WTC11 (cell line): ENCODE results near the gene RAB3A. TPM values are rescaled to one million over a fixed set of nuclear protein-coding genes. Genes with fewer than 3 reads are reported as not detected.

Experiments
- ATAC-seq: fragments of 200-7000 bp; cut with Tn5 transposase; 2 replicates; pipeline ENCODE4 v1.10.0; 2021; ENCODE audit warnings: mild to moderate bottlenecking, moderate library complexity
- CTCF ChIA-PET: fragments of 300-600 bp; sonication (Branson Sonifier 250); formaldehyde crosslinking; loops from one replicate; lab custom pipeline; 2021; ENCODE audit warnings: antibody characterized with exemption; lab: Charles Lee
- POLR2A ChIA-PET: fragments of 350-600 bp; sonication (Branson Sonifier 250); formaldehyde crosslinking; loops from one replicate; lab custom pipeline; 2021; ENCODE audit warnings: antibody characterized with exemption; lab: Charles Lee
- DNase-seq: peaks from one replicate; pipeline ENCODE4 v3.0.0; 2021; ENCODE audit warnings: low spot score
- H3K27ac Mint-ChIP-seq: 2 replicates; pipeline ENCODE4 v1.8.0; 2021; ENCODE audit warnings: mixed read lengths
- H3K27me3 Mint-ChIP-seq: 2 replicates; pipeline ENCODE4 v1.8.0; 2021; ENCODE audit warnings: low read depth, mild to moderate bottlenecking, moderate library complexity, mixed read lengths
- H3K36me3 Mint-ChIP-seq: 2 replicates; pipeline ENCODE4 v1.8.0; 2021; ENCODE audit warnings: mixed read lengths
- H3K4me1 Mint-ChIP-seq: 2 replicates; pipeline ENCODE4 v1.8.0; 2022; ENCODE audit warnings: mixed read lengths
- H3K4me3 Mint-ChIP-seq: 2 replicates; pipeline ENCODE4 v1.8.0; 2021; ENCODE audit warnings: mild to moderate bottlenecking, moderate library complexity, mixed read lengths
- H3K9me3 Mint-ChIP-seq: 2 replicates; pipeline ENCODE4 v1.8.0; 2021; ENCODE audit warnings: mixed read lengths
- CBFB ChIP-seq: sonication (generic); formaldehyde crosslinking; IDR thresholded peaks from 2 replicates; pipeline ENCODE4 v1.8.1; 2022; ENCODE audit warnings: mild to moderate bottlenecking, low read depth, missing genetic modification reagents
- CDX4 ChIP-seq: fragments of 250-450 bp; sonication (Bioruptor Pico); IDR thresholded peaks from 2 replicates; pipeline ENCODE4 v1.9.0; 2021; ENCODE audit warnings: moderate library complexity, mild to moderate bottlenecking, inconsistent platforms, borderline replicate concordance
- FOXJ3 ChIP-seq: sonication (generic); formaldehyde crosslinking; IDR thresholded peaks from 2 replicates; pipeline ENCODE4 v1.9.0; 2021; ENCODE audit warnings: missing genetic modification reagents, mild to moderate bottlenecking, borderline replicate concordance
- GTF2I ChIP-seq: fragments of 250-450 bp; sonication (Bioruptor Pico); conservative IDR thresholded peaks from 2 replicates; pipeline ENCODE4 v1.4.0; 2021; ENCODE audit warnings: mild to moderate bottlenecking
- HMGA2 ChIP-seq: fragments of 250-450 bp; sonication (Bioruptor Pico); IDR thresholded peaks from 2 replicates; pipeline ENCODE4 v1.4.0; 2021; ENCODE audit warnings: mild to moderate bottlenecking, moderate library complexity
- NR2C2 ChIP-seq: sonication (generic); formaldehyde crosslinking; IDR thresholded peaks from 2 replicates; pipeline ENCODE4 v1.8.0; 2022; ENCODE audit warnings: mild to moderate bottlenecking, missing genetic modification reagents
- PREB ChIP-seq: sonication (generic); formaldehyde crosslinking; IDR thresholded peaks from 2 replicates; pipeline ENCODE4 v1.8.1; 2022; ENCODE audit warnings: mild to moderate bottlenecking, missing genetic modification reagents, moderate library complexity, borderline replicate concordance
- RELA ChIP-seq: sonication (generic); formaldehyde crosslinking; IDR thresholded peaks from 2 replicates; pipeline ENCODE4 v1.8.1; 2022; ENCODE audit warnings: missing genetic modification reagents, mild to moderate bottlenecking, borderline replicate concordance
- SMAD3 ChIP-seq: sonication (generic); formaldehyde crosslinking; IDR thresholded peaks from 2 replicates; pipeline ENCODE4 v1.8.0; 2022; ENCODE audit warnings: missing genetic modification reagents, mild to moderate bottlenecking, borderline replicate concordance
- SP1 ChIP-seq: sonication (generic); formaldehyde crosslinking; conservative IDR thresholded peaks from 2 replicates; pipeline ENCODE4 v1.8.1; 2022; ENCODE audit warnings: missing genetic modification reagents
- TCF7 ChIP-seq: sonication (generic); formaldehyde crosslinking; IDR thresholded peaks from 2 replicates; pipeline ENCODE4 v1.8.0; 2022; ENCODE audit warnings: mild to moderate bottlenecking, low read depth, missing genetic modification reagents, moderate library complexity
- ZBTB21 ChIP-seq: sonication (generic); formaldehyde crosslinking; IDR thresholded peaks from 2 replicates; pipeline ENCODE4 v1.8.1; 2023; ENCODE audit warnings: mild to moderate bottlenecking, missing genetic modification reagents, borderline replicate concordance
- ZNF121 ChIP-seq: sonication (generic); formaldehyde crosslinking; IDR thresholded peaks from 2 replicates; pipeline ENCODE4 v1.8.0; 2023; ENCODE audit warnings: missing genetic modification reagents
- ZNF219 ChIP-seq: sonication (generic); formaldehyde crosslinking; IDR thresholded peaks from 2 replicates; pipeline ENCODE4 v1.8.0; 2023; ENCODE audit warnings: missing genetic modification reagents, mild to moderate bottlenecking, borderline replicate concordance
- ZNF317 ChIP-seq: sonication (generic); formaldehyde crosslinking; IDR thresholded peaks from 2 replicates; pipeline ENCODE4 v1.8.1; 2023; ENCODE audit warnings: low read depth, mild to moderate bottlenecking, moderate library complexity, missing genetic modification reagents, borderline replicate concordance
- ZNF416 ChIP-seq: fragments of 250-450 bp; sonication (Bioruptor Pico); IDR thresholded peaks from 2 replicates; pipeline ENCODE4 v1.9.0; 2021; ENCODE audit warnings: mild to moderate bottlenecking, inconsistent platforms
- ZNF671 ChIP-seq: fragments of 250-450 bp; sonication (Bioruptor Pico); IDR thresholded peaks from 2 replicates; pipeline ENCODE4 v1.8.0; 2021; ENCODE audit warnings: mild to moderate bottlenecking
- total RNA-seq: library from RNA; stranded (reverse); gene quantifications from 3 replicates; pipeline ENCODE4 v1.2.3, GENCODE V29; 2021
- TF ChIP-seq, protein P1 (sequence below): sonication (generic); formaldehyde crosslinking; IDR thresholded peaks from 2 replicates; pipeline ENCODE4 v1.8.0; 2023; ENCODE audit warnings: mild to moderate bottlenecking, missing genetic modification reagents
- TF ChIP-seq, protein P2 (sequence below): sonication (generic); formaldehyde crosslinking; IDR thresholded peaks from 2 replicates; pipeline ENCODE4 v1.8.1; 2022; ENCODE audit warnings: low read depth, mild to moderate bottlenecking, moderate library complexity, missing genetic modification reagents, borderline replicate concordance

The RAB3A gene
- total RNA-seq, 1 experiment from 2014 or later = 12.2 TPM

GRCh38 chr19:18196511-18196845 lies 7.4 kb downstream of the RAB3A start:
- DNase-seq = no peak
- Mint-ChIP-seq H3K27me3 (peaks cover 2% of the 10 kb centered on the region; the same call in 1 of the 2 replicates), H3K36me3 (peaks cover 27% of the 10 kb centered on the region), H3K4me1 (peaks cover 20% of the 10 kb centered on the region), H3K4me3 (no peak overlapping the region)
- CTCF ChIA-PET = interaction anchor here (1.2 to 6.0 kb wide), 2 partner anchors 9 to 83 kb away, joined by 3 to 33 read pairs; no protein-coding TSS in a partner anchor
- POLR2A ChIA-PET = no interaction called here
- TF ChIP-seq SP1 (CRISPR knock-in tag) (no peak), ZNF219 (CRISPR knock-in tag) (no peak), TCF7 (CRISPR knock-in tag) (no peak), PREB (CRISPR knock-in tag) (no peak), FOXJ3 (CRISPR knock-in tag) (no peak), ZNF121 (CRISPR knock-in tag) (peak; percentile 69; the same call in 1 of the 2 replicates)
- TF ChIP-seq, protein P1, sequence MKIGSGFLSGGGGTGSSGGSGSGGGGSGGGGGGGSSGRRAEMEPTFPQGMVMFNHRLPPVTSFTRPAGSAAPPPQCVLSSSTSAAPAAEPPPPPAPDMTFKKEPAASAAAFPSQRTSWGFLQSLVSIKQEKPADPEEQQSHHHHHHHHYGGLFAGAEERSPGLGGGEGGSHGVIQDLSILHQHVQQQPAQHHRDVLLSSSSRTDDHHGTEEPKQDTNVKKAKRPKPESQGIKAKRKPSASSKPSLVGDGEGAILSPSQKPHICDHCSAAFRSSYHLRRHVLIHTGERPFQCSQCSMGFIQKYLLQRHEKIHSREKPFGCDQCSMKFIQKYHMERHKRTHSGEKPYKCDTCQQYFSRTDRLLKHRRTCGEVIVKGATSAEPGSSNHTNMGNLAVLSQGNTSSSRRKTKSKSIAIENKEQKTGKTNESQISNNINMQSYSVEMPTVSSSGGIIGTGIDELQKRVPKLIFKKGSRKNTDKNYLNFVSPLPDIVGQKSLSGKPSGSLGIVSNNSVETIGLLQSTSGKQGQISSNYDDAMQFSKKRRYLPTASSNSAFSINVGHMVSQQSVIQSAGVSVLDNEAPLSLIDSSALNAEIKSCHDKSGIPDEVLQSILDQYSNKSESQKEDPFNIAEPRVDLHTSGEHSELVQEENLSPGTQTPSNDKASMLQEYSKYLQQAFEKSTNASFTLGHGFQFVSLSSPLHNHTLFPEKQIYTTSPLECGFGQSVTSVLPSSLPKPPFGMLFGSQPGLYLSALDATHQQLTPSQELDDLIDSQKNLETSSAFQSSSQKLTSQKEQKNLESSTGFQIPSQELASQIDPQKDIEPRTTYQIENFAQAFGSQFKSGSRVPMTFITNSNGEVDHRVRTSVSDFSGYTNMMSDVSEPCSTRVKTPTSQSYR (CRISPR knock-in tag) = no peak
- TF ChIP-seq, all 79 proteins: peak for 1
- ATAC-seq = no peak
- no peaks in the 10 kb centered on the region for H3K9me3 Mint-ChIP-seq
- no peak overlapping the region for H3K27ac Mint-ChIP-seq

- peak overlapping the region; percentile 82 for H3K4me3 Mint-ChIP-seq
- peaks cover 19% of the 10 kb centered on the region for H3K36me3 Mint-ChIP-seq
- CTCF ChIA-PET = interaction anchor here (0.5 to 6.0 kb wide), 13 partner anchors 10 to 877 kb away, joined by 3 to 43 read pairs (median 6); partner anchors contain the start of genes GDF15, JUND and RAB3A
- no peak; the same call in 1 of the 2 replicates for ATAC-seq
- TF ChIP-seq ZBTB21 (no peak), ZNF671 (0 out of 2 replicates have a peak, but pooled peaks have one; percentile 10)
- TF ChIP-seq, all 79 proteins: peak for 1
- H3K9me3 Mint-ChIP-seq = no peaks in the 10 kb centered on the region
- POLR2A ChIA-PET = interaction anchor here (1.7 kb wide), 1 partner anchor 30 kb away, joined by 5 read pairs; no protein-coding TSS in a partner anchor
- H3K27me3 Mint-ChIP-seq = peaks cover 2% of the 10 kb centered on the region; the same call in 1 of the 2 replicates
- peak; percentile 63 for DNase-seq
- peaks cover 20% of the 10 kb centered on the region for H3K4me1 Mint-ChIP-seq
- peak overlapping the region; percentile 92 for H3K27ac Mint-ChIP-seq
Measured at GRCh38 chr19:18194554-18195238, 9.1 kb downstream of the RAB3A start.

GRCh38 chr19:18194181-18194530 lies 9.7 kb downstream of the RAB3A start:
- H3K36me3 Mint-ChIP-seq = peaks cover 15% of the 10 kb centered on the region
- CTCF ChIA-PET = interaction anchor here (0.9 to 6.0 kb wide), 9 partner anchors 11 to 192 kb away, joined by 3 to 43 read pairs (median 12); partner anchors contain the start of genes GDF15, JUND and RAB3A
- no peak for DNase-seq

More at GRCh38 chr19:18194181-18194530, 9.7 kb downstream of the RAB3A start:
- Mint-ChIP-seq H3K27ac (peak overlapping the region; percentile 92), H3K27me3 (peaks cover 2% of the 10 kb centered on the region; the same call in 1 of the 2 replicates), H3K4me1 (peaks cover 20% of the 10 kb centered on the region), H3K4me3 (peak overlapping the region; percentile 82), H3K9me3 (no peaks in the 10 kb centered on the region)
- ATAC-seq = no peak
- TF ChIP-seq GTF2I (CRISPR knock-in tag) (no peak), CDX4 (CRISPR knock-in tag) (no peak), ZNF416 (CRISPR knock-in tag) (no peak), RELA (CRISPR knock-in tag) (no peak), CBFB (CRISPR knock-in tag) (no peak), NR2C2 (CRISPR knock-in tag) (no peak), SMAD3 (CRISPR knock-in tag) (no peak), HMGA2 (CRISPR knock-in tag) (no peak), ZNF317 (CRISPR knock-in tag) (no peak)
- TF ChIP-seq, protein P2, sequence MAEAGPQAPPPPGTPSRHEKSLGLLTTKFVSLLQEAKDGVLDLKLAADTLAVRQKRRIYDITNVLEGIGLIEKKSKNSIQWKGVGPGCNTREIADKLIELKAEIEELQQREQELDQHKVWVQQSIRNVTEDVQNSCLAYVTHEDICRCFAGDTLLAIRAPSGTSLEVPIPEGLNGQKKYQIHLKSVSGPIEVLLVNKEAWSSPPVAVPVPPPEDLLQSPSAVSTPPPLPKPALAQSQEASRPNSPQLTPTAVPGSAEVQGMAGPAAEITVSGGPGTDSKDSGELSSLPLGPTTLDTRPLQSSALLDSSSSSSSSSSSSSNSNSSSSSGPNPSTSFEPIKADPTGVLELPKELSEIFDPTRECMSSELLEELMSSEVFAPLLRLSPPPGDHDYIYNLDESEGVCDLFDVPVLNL = no peak
- POLR2A ChIA-PET = interaction anchor here (1.7 kb wide), 1 partner anchor 30 kb away, joined by 5 read pairs; no protein-coding TSS in a partner anchor
